Ecto neural progenitor cell (in vitro differentiated cells): ENCODE measurements around the gene MORN2.

ENCODE experiments used
- DNase-seq: peaks from one replicate; pipeline ENCODE4 v3.0.0-alpha.2; 2018; ENCODE audit warnings: low spot score

The MORN2 gene

DNA sequence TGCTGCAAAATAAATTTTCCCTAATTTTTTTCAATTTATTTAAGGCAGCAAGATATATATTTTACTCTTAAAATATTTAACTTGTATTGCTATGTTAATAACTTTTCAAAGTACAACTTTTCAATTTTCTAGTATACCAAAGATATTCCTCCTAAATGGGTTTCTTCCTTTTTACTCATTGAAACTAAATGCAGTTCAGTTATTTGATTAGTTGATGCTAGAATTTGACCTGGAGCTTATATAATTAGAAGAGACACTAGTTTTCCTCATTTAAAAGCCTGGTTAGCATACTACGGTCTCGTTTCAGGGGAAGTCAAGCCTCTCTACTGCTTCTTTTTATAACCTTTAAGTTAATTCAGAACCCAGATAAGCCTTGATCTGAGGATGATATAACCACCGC lies 13.8 kb downstream of the MORN2 start, which contains the start of gene ARHGEF33:
Gene ARHGEF33, plus strand, starts transcription at position 301 of the 400 bp plus-strand sequence. CDS start 29,573 bp downstream, outside the sequence.
- no peak for DNase-seq

- DNase-seq, result no peak
These were observed 17.0 kb downstream of the MORN2 start for GRCh38 chr2:38892819-38893218.

GRCh38 chr2:38898256-38898655 lies 22.5 kb downstream of the MORN2 start:
- no peak for DNase-seq

GRCh38 chr2:38900726-38901125 lies 24.9 kb downstream of the MORN2 start:
- DNase-seq, result no peak

GRCh38 chr2:38905251-38905650 lies 29.5 kb downstream of the MORN2 start:
- DNase-seq, result no peak

GRCh38 chr2:38907242-38907641 lies 31.5 kb downstream of the MORN2 start:
- no peak for DNase-seq

- no peak for DNase-seq
These were observed 32.2 kb downstream of the MORN2 start for GRCh38 chr2:38907743-38908562.

DNA sequence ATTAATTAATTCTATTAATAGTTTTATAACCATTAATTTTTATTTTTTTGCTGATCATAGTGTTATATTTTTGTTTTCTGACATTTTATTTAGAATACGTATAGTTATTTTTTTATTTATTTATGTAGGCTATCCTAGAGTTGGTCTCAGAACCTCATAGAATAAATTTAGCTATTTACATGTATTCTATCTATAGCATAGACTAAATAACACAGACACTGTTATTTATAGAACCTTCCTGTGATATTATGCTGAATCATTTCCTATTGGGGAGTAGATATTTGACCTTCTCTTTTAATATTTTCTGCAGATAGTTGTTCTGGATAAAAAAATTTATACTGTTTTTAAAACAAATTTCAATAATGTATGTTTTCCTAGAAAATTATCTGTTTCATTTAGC lies 34.1 kb downstream of the MORN2 start:
- no peak for DNase-seq

GRCh38 chr2:38911191-38911590 lies 35.4 kb downstream of the MORN2 start:
- DNase-seq, result no peak

DNA sequence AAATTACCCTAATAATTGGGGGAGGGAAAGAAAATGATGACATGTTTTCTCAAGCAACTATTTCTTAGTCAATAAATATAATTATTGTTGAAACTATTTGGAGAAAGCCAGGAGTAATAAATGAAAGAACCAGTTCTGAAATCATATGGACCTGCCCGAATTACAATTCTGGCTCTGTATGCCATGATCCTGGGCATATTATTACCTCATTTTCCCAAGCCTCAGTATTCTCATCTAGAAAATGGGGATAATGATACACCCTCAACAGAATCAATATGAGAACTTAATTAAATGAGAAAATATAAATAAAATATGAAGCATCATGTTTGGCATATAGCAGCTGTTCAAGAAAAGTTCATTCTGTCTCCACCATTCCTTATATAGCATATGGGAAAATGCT lies 36.8 kb downstream of the MORN2 start:
- DNase-seq, result no peak

GRCh38 chr2:38922389-38922788 lies 46.6 kb downstream of the MORN2 start:
- DNase-seq, result no peak

DNA sequence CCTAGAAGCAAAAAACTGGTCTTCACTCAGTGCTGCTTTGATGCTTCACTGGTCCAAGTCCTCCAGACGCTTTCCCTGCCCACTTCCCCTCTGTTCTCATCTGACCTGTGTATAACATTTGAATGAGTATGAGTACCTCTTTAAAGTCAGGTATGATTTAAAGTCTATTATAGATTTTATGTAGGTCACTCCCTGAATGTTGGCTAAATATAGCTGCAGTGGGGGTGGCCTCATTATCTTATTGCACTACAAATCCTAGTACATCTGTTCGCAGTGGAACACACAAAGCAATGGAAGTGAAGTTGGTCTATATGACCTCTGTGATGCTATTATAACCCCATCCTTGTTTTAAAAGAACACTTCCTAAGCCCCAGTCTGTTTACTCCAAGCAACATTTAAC lies 47.1 kb downstream of the MORN2 start:
- DNase-seq, result no peak

GRCh38 chr2:38925982-38926381 lies 50.2 kb downstream of the MORN2 start:
- no peak for DNase-seq

GRCh38 chr2:38930600-38930999 lies 54.8 kb downstream of the MORN2 start:
- no peak for DNase-seq
